ENCODE measurements around the gene ATP13A3.

ATP13A3 gene

DNA sequence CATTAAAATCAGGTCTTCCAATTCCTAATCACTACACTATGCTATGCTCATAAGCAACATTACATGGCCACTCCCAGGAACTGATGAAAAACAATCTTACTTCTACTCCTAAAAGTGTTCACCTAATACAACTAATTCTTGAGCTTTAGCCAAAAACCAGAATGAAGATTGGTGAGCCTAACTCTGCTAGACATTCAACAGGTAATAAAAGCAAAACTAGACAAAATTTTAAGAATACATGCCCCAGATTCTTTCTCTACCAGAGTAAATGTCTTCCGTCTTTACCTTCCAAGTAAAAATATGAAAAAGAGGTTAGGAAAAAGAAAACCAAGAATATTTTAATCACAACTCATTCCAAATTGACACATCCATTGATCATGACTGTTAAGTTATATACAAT lies 31.3 kb downstream of the ATP13A3 start:
- Histone ChIP-seq H2BK5ac (ENCODE audit: low read length) (no peak overlapping the region), H3K36me3 (replicated peaks in 1 of 2; ENCODE audit: control insufficient read depth in 2 of 2, insufficient read depth in 2 of 2, low read length in 2 of 2) (peaks cover 5 to 93% of the 10 kb centered on the region in 2 donors), H3K4me3 (ENCODE audit: low read length in 2 of 2) (no peak overlapping the region), H3K4ac (ENCODE audit: low read length) (no peak overlapping the region), H2BK120ac (ENCODE audit: low read depth, low read length) (no peak overlapping the region), H3K14ac (ENCODE audit: low read length) (no peak overlapping the region), H3K23ac (ENCODE audit: low read depth, low read length, poor library complexity) (no peak overlapping the region), H3K4me1 (ENCODE audit: control insufficient read depth in 2 of 2, insufficient read depth in 1 of 2, low read depth in 1 of 2, low read length in 2 of 2) (no peaks in the 10 kb centered on the region), H3K27ac (replicated peaks; ENCODE audit: low read length) (no peak overlapping the region), H4K91ac (ENCODE audit: low read depth, low read length, poor library complexity) (no peak overlapping the region), H3K4me2 (ENCODE audit: insufficient read depth, low read length, poor library complexity, severe bottlenecking) (no peak overlapping the region), H2BK15ac (ENCODE audit: low read length) (no peak overlapping the region), H2AK5ac (ENCODE audit: low read depth, low read length) (no peak overlapping the region), H3K9ac (ENCODE audit: low read depth, low read length, poor library complexity) (no peak overlapping the region), H4K8ac (ENCODE audit: low read depth, low read length) (no peak overlapping the region), H2BK12ac (ENCODE audit: low read length) (no peak overlapping the region), H3K79me1 (ENCODE audit: low read depth, low read length) (no peaks in the 10 kb centered on the region), H2AFZ (ENCODE audit: low read length) (no peak overlapping the region), H3K27me3 (ENCODE audit: control insufficient read depth in 3 of 3, insufficient read depth in 3 of 3, low read depth in 1 of 3, low read length in 3 of 3) (no peaks in the 10 kb centered on the region), H3K18ac (ENCODE audit: low read length) (no peak overlapping the region), H3K9me3 (replicated peaks in 1 of 2; ENCODE audit: control insufficient read depth in 2 of 2, insufficient read depth in 1 of 2, low read depth in 1 of 2, low read length in 2 of 2) (no peaks in the 10 kb centered on the region)
- WGBS, 2 donors (ENCODE audit: extremely low coverage in 2 of 2, insufficient read length in 2 of 2, insufficient replicate concordance in 1 of 2), result no CpG with 5 or more reads among the region's 1 CpG
- no peak for DNase-seq (ENCODE audit: low spot score)

DNA sequence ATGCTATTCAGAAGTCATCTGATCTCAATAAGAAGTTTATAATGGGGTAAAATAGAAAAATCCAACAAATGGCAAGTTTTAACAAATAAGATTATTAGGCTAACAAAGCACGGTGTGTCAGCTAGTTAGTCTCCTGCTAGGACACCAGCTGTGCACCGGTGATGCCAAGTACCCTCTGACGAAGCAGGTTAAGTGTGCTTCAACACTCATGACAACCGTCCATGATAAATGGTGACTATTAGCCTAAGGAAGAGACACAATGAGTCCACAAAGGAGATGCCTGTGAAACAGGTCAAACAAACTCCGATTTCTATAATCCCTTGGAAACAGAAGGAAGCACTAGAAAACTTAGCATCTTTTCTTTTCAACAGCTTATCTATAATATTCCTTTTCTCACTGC lies 36.5 kb downstream of the ATP13A3 start:
- Histone ChIP-seq H3K36me3 (replicated peaks in 1 of 2; ENCODE audit: control insufficient read depth in 2 of 2, insufficient read depth in 2 of 2, low read length in 2 of 2) (peaks cover 14 to 94% of the 10 kb centered on the region in 2 donors), H3K9ac (ENCODE audit: low read depth, low read length, poor library complexity) (no peak overlapping the region), H2AK5ac (ENCODE audit: low read depth, low read length) (no peak overlapping the region), H2AFZ (ENCODE audit: low read length) (no peak overlapping the region), H3K14ac (ENCODE audit: low read length) (no peak overlapping the region), H3K4me2 (ENCODE audit: insufficient read depth, low read length, poor library complexity, severe bottlenecking) (no peak overlapping the region), H3K4ac (ENCODE audit: low read length) (no peak overlapping the region), H3K9me3 (replicated peaks in 1 of 2; ENCODE audit: control insufficient read depth in 2 of 2, insufficient read depth in 1 of 2, low read depth in 1 of 2, low read length in 2 of 2) (no peaks in the 10 kb centered on the region), H3K27ac (replicated peaks; ENCODE audit: low read length) (no peak overlapping the region), H4K91ac (ENCODE audit: low read depth, low read length, poor library complexity) (no peak overlapping the region), H2BK120ac (ENCODE audit: low read depth, low read length) (no peak overlapping the region), H3K79me1 (ENCODE audit: low read depth, low read length) (no peaks in the 10 kb centered on the region), H2BK5ac (ENCODE audit: low read length) (no peak overlapping the region), H2BK15ac (ENCODE audit: low read length) (no peak overlapping the region), H2BK12ac (ENCODE audit: low read length) (no peak overlapping the region), H3K4me1 (ENCODE audit: control insufficient read depth in 2 of 2, insufficient read depth in 1 of 2, low read depth in 1 of 2, low read length in 2 of 2) (no peaks in the 10 kb centered on the region), H3K23ac (ENCODE audit: low read depth, low read length, poor library complexity) (no peak overlapping the region), H4K8ac (ENCODE audit: low read depth, low read length) (no peak overlapping the region), H3K4me3 (ENCODE audit: low read length in 2 of 2) (no peak overlapping the region), H3K18ac (ENCODE audit: low read length) (no peak overlapping the region), H3K27me3 (ENCODE audit: control insufficient read depth in 3 of 3, insufficient read depth in 3 of 3, low read depth in 1 of 3, low read length in 3 of 3) (no peaks in the 10 kb centered on the region)
- WGBS, 2 donors (ENCODE audit: extremely low coverage in 2 of 2, insufficient read length in 2 of 2, insufficient replicate concordance in 1 of 2), result no CpG with 5 or more reads among the region's 5 CpGs
- DNase-seq (ENCODE audit: low spot score), result no peak

DNA sequence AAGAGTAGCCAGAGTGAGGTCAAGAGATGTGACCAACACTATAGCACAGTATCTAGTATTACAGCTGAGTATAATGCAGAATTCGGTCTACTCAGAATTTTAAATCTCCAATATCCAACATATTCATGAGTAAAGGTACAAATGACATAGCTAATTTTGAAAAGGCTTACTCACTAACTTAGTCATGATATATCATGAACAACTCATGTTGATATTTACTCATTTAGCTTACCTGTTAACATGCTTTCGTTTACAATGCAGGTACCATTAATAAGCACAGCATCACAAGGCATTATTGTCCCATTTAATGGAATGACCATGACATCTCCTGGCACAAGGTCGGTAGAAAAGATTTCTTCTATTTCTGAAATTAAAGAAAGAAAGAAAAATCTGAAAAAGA lies 36.9 kb downstream of the ATP13A3 start:
- no peak overlapping the region for H3K4me3 ChIP-seq (ENCODE audit: low read length in 2 of 2)
- no peak overlapping the region for H3K9ac ChIP-seq (ENCODE audit: low read depth, low read length, poor library complexity)
- no peak overlapping the region for H2AK5ac ChIP-seq (ENCODE audit: low read depth, low read length)
- no peak overlapping the region for H3K14ac ChIP-seq (ENCODE audit: low read length)
- H2BK5ac ChIP-seq (ENCODE audit: low read length), result no peak overlapping the region
- H3K4me2 ChIP-seq (ENCODE audit: insufficient read depth, low read length, poor library complexity, severe bottlenecking), result no peak overlapping the region
- no peak overlapping the region for H3K18ac ChIP-seq (ENCODE audit: low read length)
- H2BK15ac ChIP-seq (ENCODE audit: low read length), result no peak overlapping the region
- H3K4me1 ChIP-seq (ENCODE audit: control insufficient read depth in 2 of 2, insufficient read depth in 1 of 2, low read depth in 1 of 2, low read length in 2 of 2), result no peaks in the 10 kb centered on the region
- no peaks in the 10 kb centered on the region for H3K9me3 ChIP-seq (replicated peaks in 1 of 2; ENCODE audit: control insufficient read depth in 2 of 2, insufficient read depth in 1 of 2, low read depth in 1 of 2, low read length in 2 of 2)
- DNase-seq (ENCODE audit: low spot score), result no peak
- H3K27me3 ChIP-seq (ENCODE audit: control insufficient read depth in 3 of 3, insufficient read depth in 3 of 3, low read depth in 1 of 3, low read length in 3 of 3), result no peaks in the 10 kb centered on the region
- no peak overlapping the region for H3K27ac ChIP-seq (replicated peaks; ENCODE audit: low read length)
- WGBS, 2 donors (ENCODE audit: extremely low coverage in 2 of 2, insufficient read length in 2 of 2, insufficient replicate concordance in 1 of 2), result no CpG with 5 or more reads among the region's 3 CpGs
- peaks cover 15 to 94% of the 10 kb centered on the region in 2 donors for H3K36me3 ChIP-seq (replicated peaks in 1 of 2; ENCODE audit: control insufficient read depth in 2 of 2, insufficient read depth in 2 of 2, low read length in 2 of 2)
- H4K8ac ChIP-seq (ENCODE audit: low read depth, low read length), result no peak overlapping the region
- no peak overlapping the region for H4K91ac ChIP-seq (ENCODE audit: low read depth, low read length, poor library complexity)
- no peak overlapping the region for H2AFZ ChIP-seq (ENCODE audit: low read length)
- no peak overlapping the region for H2BK12ac ChIP-seq (ENCODE audit: low read length)
- H3K79me1 ChIP-seq (ENCODE audit: low read depth, low read length), result no peaks in the 10 kb centered on the region
- no peak overlapping the region for H3K23ac ChIP-seq (ENCODE audit: low read depth, low read length, poor library complexity)
- no peak overlapping the region for H2BK120ac ChIP-seq (ENCODE audit: low read depth, low read length)
- no peak overlapping the region for H3K4ac ChIP-seq (ENCODE audit: low read length)

DNA sequence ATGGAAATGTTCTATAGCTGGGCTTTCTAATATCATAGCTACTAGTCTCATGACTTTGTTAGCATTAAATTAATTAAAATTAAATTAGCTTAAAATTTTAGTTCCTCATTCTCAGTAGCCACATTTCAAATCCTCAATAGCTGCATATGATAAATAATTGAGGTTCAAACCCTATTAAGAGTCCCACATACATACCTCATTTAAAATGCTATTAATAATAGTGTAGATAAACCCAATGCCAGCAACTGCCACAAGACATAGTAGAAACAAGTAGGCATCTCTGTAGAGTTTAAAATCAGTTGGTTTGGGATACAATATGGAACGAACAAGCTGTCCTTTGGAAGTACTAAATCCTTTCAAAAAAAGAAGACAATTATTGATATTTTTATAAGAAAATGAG lies 39.1 kb downstream of the ATP13A3 start:
- Histone ChIP-seq H3K4ac (ENCODE audit: low read length) (no peak overlapping the region), H3K36me3 (replicated peaks in 1 of 2; ENCODE audit: control insufficient read depth in 2 of 2, insufficient read depth in 2 of 2, low read length in 2 of 2) (peaks cover 12 to 96% of the 10 kb centered on the region in 2 donors), H3K18ac (ENCODE audit: low read length) (no peak overlapping the region), H3K27ac (replicated peaks; ENCODE audit: low read length) (no peak overlapping the region), H3K23ac (ENCODE audit: low read depth, low read length, poor library complexity) (no peak overlapping the region), H2BK120ac (ENCODE audit: low read depth, low read length) (no peak overlapping the region), H2BK12ac (ENCODE audit: low read length) (no peak overlapping the region), H3K14ac (ENCODE audit: low read length) (no peak overlapping the region), H2AK5ac (ENCODE audit: low read depth, low read length) (no peak overlapping the region), H4K8ac (ENCODE audit: low read depth, low read length) (no peak overlapping the region), H3K9ac (ENCODE audit: low read depth, low read length, poor library complexity) (no peak overlapping the region), H3K27me3 (ENCODE audit: control insufficient read depth in 3 of 3, insufficient read depth in 3 of 3, low read depth in 1 of 3, low read length in 3 of 3) (no peaks in the 10 kb centered on the region), H2BK5ac (ENCODE audit: low read length) (no peak overlapping the region), H3K79me1 (ENCODE audit: low read depth, low read length) (no peaks in the 10 kb centered on the region), H3K4me2 (ENCODE audit: insufficient read depth, low read length, poor library complexity, severe bottlenecking) (no peak overlapping the region), H3K4me3 (ENCODE audit: low read length in 2 of 2) (no peak overlapping the region), H4K91ac (ENCODE audit: low read depth, low read length, poor library complexity) (no peak overlapping the region), H2BK15ac (ENCODE audit: low read length) (no peak overlapping the region), H2AFZ (ENCODE audit: low read length) (no peak overlapping the region), H3K4me1 (ENCODE audit: control insufficient read depth in 2 of 2, insufficient read depth in 1 of 2, low read depth in 1 of 2, low read length in 2 of 2) (no peaks in the 10 kb centered on the region), H3K9me3 (replicated peaks in 1 of 2; ENCODE audit: control insufficient read depth in 2 of 2, insufficient read depth in 1 of 2, low read depth in 1 of 2, low read length in 2 of 2) (no peaks in the 10 kb centered on the region)
- WGBS, 2 donors (ENCODE audit: extremely low coverage in 2 of 2, insufficient read length in 2 of 2, insufficient replicate concordance in 1 of 2), result no CpG with 5 or more reads among the region's 1 CpG
- DNase-seq (ENCODE audit: low spot score), result no peak

Data from neuronal stem cell (in vitro differentiated cells).